ENCODE measurements around the gene KANK2. TPM values are rescaled to one million over a fixed set of nuclear protein-coding genes. Genes with fewer than 3 reads are reported as not detected.
A peak's percentile ranks its signal among the peaks of the same experiment; 100 is the strongest.

Gene KANK2
- total and polyA plus RNA-seq, 2 of the 13 experiments (the other 11 are each of a cell fraction or from before 2014, with no cell fraction given) = 5.7 to 12.9 TPM

- BruUV-seq (replicated peaks) = TSS peak; percentile 61
- Histone ChIP-seq H2AFZ (ENCODE audit: low read length) (no peak overlapping the region), H4K20me1 (ENCODE audit: insufficient read depth, low read length) (no peaks in the 10 kb centered on the region), H3K9ac (ENCODE audit: insufficient read depth, low read depth, low read length) (peak overlapping the region; percentile 68), H3K4me3 (replicated peaks in 1 of 3; ENCODE audit: insufficient read depth in 1 of 3, low read depth in 2 of 3, low read length in 3 of 3) (peak overlapping the region; percentile 27 to 72 (median 50)), H3K4me1 (ENCODE audit: insufficient read depth, low read length) (peaks cover 82% of the 10 kb centered on the region), H3K36me3 (replicated peaks in 1 of 2; ENCODE audit: control insufficient read depth in 1 of 2, insufficient read depth in 2 of 2, low read length in 2 of 2) (peaks cover 3 to 12% of the 10 kb centered on the region in 2 experiments; a peak in 3 of 5 replicates), H3K9me3 (ENCODE audit: low read length) (no peaks in the 10 kb centered on the region), H3K79me2 (ENCODE audit: insufficient read depth, low read length) (peaks cover 10% of the 10 kb centered on the region), H3K27ac (ENCODE audit: extremely low read length, insufficient read depth, low read length) (peak overlapping the region; percentile 94), H3K27me3 (ENCODE audit: control insufficient read depth in 1 of 2, insufficient read depth in 2 of 2, low read length in 2 of 2) (no peaks in the 10 kb centered on the region), H3K4me2 (ENCODE audit: low read depth, low read length) (peak overlapping the region; percentile 96)
- DNase-seq (ENCODE audit: low spot score) (peak; percentile 87), ATAC-seq (peak; percentile 65), FAIRE-seq (peak; percentile 15)
- ChIA-PET CTCF (ENCODE audit: low intra/inter-chr PET ratio, low total read pairs) (no interaction called here), POLR2A (interaction anchor here (0.6 to 2.9 kb wide), 14 partner anchors 19 to 182 kb away, joined by 3 to 22 read pairs (median 4); partner anchors contain the start of genes KANK2, LDLR, RAB3D and RGL3)
- intact Hi-C loops (cut with micrococcal nuclease; ENCODE audit: unreplicated experiment) (no loop called here), in situ Hi-C loops (cut with HindIII; ENCODE audit: extremely low pct_ligation_motif_present, low pct_unique_long_range_greater_than_20kb) (no loop called here)
- WGBS (ENCODE audit: low lambda C conversion rate) = 2% methylated on average over 12 of the region's 31 CpGs
- peak; percentile 89 for TF ChIP-seq ESRRA (CRISPR knock-in tag; IDR thresholded peaks at IDR 0.05; ENCODE audit: low read depth)
- TF ChIP-seq THAP9 (CRISPR knock-in tag; IDR thresholded peaks at IDR 0.05; ENCODE audit: borderline replicate concordance) = peak; percentile 54; the same call in 1 of the 2 replicates
- no peak for TF ChIP-seq TOE1 (CRISPR knock-in tag; IDR thresholded peaks at IDR 0.05)
- TF ChIP-seq ZNF337 (CRISPR knock-in tag; IDR thresholded peaks at IDR 0.05; ENCODE audit: borderline replicate concordance, low read depth) = peak; percentile 97; the same call in 1 of the 2 replicates
- TF ChIP-seq, protein P1, sequence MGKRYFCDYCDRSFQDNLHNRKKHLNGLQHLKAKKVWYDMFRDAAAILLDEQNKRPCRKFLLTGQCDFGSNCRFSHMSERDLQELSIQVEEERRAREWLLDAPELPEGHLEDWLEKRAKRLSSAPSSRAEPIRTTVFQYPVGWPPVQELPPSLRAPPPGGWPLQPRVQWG (CRISPR knock-in tag; IDR thresholded peaks at IDR 0.05; ENCODE audit: borderline replicate concordance, low read depth) = no peak
- peak; percentile 81; the same call in 1 of the 2 replicates for TF ChIP-seq ZNF761 (CRISPR knock-in tag; conservative IDR thresholded peaks at IDR 0.05)
- TF ChIP-seq, protein P2, sequence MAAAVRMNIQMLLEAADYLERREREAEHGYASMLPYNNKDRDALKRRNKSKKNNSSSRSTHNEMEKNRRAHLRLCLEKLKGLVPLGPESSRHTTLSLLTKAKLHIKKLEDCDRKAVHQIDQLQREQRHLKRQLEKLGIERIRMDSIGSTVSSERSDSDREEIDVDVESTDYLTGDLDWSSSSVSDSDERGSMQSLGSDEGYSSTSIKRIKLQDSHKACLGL (CRISPR knock-in tag; IDR thresholded peaks at IDR 0.05) = no peak; the same call in none of the 2 replicates
- 0 out of 2 replicates have a peak, but pooled peaks have one; percentile 48 for TF ChIP-seq ZNF44 (CRISPR knock-in tag; IDR thresholded peaks at IDR 0.05)
- TF ChIP-seq, protein P3, sequence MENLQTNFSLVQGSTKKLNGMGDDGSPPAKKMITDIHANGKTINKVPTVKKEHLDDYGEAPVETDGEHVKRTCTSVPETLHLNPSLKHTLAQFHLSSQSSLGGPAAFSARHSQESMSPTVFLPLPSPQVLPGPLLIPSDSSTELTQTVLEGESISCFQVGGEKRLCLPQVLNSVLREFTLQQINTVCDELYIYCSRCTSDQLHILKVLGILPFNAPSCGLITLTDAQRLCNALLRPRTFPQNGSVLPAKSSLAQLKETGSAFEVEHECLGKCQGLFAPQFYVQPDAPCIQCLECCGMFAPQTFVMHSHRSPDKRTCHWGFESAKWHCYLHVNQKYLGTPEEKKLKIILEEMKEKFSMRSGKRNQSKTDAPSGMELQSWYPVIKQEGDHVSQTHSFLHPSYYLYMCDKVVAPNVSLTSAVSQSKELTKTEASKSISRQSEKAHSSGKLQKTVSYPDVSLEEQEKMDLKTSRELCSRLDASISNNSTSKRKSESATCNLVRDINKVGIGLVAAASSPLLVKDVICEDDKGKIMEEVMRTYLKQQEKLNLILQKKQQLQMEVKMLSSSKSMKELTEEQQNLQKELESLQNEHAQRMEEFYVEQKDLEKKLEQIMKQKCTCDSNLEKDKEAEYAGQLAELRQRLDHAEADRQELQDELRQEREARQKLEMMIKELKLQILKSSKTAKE (CRISPR knock-in tag; IDR thresholded peaks at IDR 0.05; ENCODE audit: borderline replicate concordance) = peak; percentile 99
- TF ChIP-seq SIN3B (IDR thresholded peaks at IDR 0.05; ENCODE audit: low read length) = no peak
Observed at GRCh38 chr19:11236324-11237301, 39.3 kb upstream of the KANK2 start.

Data from HepG2 (cell line).